ENCODE data around the gene CTNS. TPM values are rescaled to one million over a fixed set of nuclear protein-coding genes. Genes with fewer than 3 reads are reported as not detected.
A peak's percentile ranks its signal among the peaks of the same experiment; 100 is the strongest.

Gene CTNS
- total and polyA plus RNA-seq, 2 of the 13 experiments (the other 11 are each of a cell fraction or from before 2014, with no cell fraction given): 9.5 to 13.7 TPM

DNA sequence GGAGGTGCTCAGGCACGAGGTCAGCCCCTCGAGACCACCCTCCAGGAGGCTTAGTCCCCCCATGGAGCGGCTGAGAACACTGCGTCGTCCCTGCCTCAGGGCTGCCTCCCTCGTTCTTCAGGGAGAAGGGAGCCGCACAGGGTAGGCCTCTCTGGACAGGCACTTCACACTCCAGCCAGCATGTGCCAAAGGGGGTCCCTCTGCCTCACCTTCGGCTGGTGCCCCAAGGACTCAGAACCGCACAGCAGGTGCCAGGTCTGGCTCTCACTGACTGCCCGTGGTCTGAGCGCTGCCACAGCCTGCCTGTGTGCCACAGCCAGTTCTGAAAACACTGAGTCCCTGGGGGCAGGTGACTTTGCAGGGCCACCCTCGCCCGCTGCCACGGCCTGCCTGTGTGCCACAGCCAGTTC, 52.3 kb downstream of the CTNS start:
- H2AFZ ChIP-seq (ENCODE audit: low read length): no peak overlapping the region
- no peak overlapping the region for H3K4me3 ChIP-seq (replicated peaks in 1 of 3; ENCODE audit: insufficient read depth in 1 of 3, low read depth in 2 of 3, low read length in 3 of 3)
- no peak overlapping the region for H3K9ac ChIP-seq (ENCODE audit: insufficient read depth, low read depth, low read length)
- intact Hi-C loops (cut with micrococcal nuclease; ENCODE audit: unreplicated experiment): no loop called here
- ChIA-PET POLR2A (no interaction called here), CTCF (ENCODE audit: low intra/inter-chr PET ratio, low total read pairs) (no interaction called here)
- no peak for FAIRE-seq
- peak; percentile 14; the same call in 1 of the 3 replicates for ATAC-seq
- H3K9me3 ChIP-seq (ENCODE audit: low read length): no peaks in the 10 kb centered on the region
- in situ Hi-C loops (cut with HindIII; ENCODE audit: extremely low pct_ligation_motif_present, low pct_unique_long_range_greater_than_20kb): no loop called here
- H3K27ac ChIP-seq (ENCODE audit: extremely low read length, insufficient read depth, low read length): no peak overlapping the region
- H3K79me2 ChIP-seq (ENCODE audit: insufficient read depth, low read length): no peaks in the 10 kb centered on the region
- H3K4me1 ChIP-seq (ENCODE audit: insufficient read depth, low read length): no peaks in the 10 kb centered on the region
- H3K27me3 ChIP-seq (ENCODE audit: control insufficient read depth in 1 of 2, insufficient read depth in 2 of 2, low read length in 2 of 2): peaks cover 0 to 1% of the 10 kb centered on the region in 2 experiments; a peak in 2 of 5 replicates
- 100% methylated on average over 3 of the region's 14 CpGs for WGBS (ENCODE audit: low lambda C conversion rate)
- no peaks in the 10 kb centered on the region for H3K36me3 ChIP-seq (replicated peaks in 1 of 2; ENCODE audit: control insufficient read depth in 1 of 2, insufficient read depth in 2 of 2, low read length in 2 of 2)
- H4K20me1 ChIP-seq (ENCODE audit: insufficient read depth, low read length): no peaks in the 10 kb centered on the region
- no TSS peak for BruUV-seq (replicated peaks)
- no peak for DNase-seq (ENCODE audit: low spot score)
- no peak overlapping the region for H3K4me2 ChIP-seq (ENCODE audit: low read depth, low read length)
- TF ChIP-seq RARA (CRISPR knock-in tag; IDR thresholded peaks at IDR 0.05) (no peak), PHF5A (CRISPR knock-in tag; IDR thresholded peaks at IDR 0.05; ENCODE audit: low read depth, unreplicated experiment) (no peak), ZIK1 (CRISPR knock-in tag; IDR thresholded peaks at IDR 0.05; ENCODE audit: borderline replicate concordance, low read depth) (no peak), ZNF343 (CRISPR knock-in tag; IDR thresholded peaks at IDR 0.05) (no peak), MZF1 (CRISPR knock-in tag; IDR thresholded peaks at IDR 0.05; ENCODE audit: borderline replicate concordance) (no peak), ZBTB42 (CRISPR knock-in tag; IDR thresholded peaks at IDR 0.05) (no peak), SOX5 (CRISPR knock-in tag; IDR thresholded peaks at IDR 0.05; ENCODE audit: borderline replicate concordance) (no peak), ZFP90 (CRISPR knock-in tag; IDR thresholded peaks at IDR 0.05; ENCODE audit: borderline replicate concordance) (no peak), FOSL1 (CRISPR knock-in tag; IDR thresholded peaks at IDR 0.05; ENCODE audit: borderline replicate concordance) (no peak), ZFP82 (CRISPR knock-in tag; IDR thresholded peaks at IDR 0.05; ENCODE audit: borderline replicate concordance) (no peak), WIZ (CRISPR knock-in tag; IDR thresholded peaks at IDR 0.05) (no peak)
- TF ChIP-seq, protein P1, sequence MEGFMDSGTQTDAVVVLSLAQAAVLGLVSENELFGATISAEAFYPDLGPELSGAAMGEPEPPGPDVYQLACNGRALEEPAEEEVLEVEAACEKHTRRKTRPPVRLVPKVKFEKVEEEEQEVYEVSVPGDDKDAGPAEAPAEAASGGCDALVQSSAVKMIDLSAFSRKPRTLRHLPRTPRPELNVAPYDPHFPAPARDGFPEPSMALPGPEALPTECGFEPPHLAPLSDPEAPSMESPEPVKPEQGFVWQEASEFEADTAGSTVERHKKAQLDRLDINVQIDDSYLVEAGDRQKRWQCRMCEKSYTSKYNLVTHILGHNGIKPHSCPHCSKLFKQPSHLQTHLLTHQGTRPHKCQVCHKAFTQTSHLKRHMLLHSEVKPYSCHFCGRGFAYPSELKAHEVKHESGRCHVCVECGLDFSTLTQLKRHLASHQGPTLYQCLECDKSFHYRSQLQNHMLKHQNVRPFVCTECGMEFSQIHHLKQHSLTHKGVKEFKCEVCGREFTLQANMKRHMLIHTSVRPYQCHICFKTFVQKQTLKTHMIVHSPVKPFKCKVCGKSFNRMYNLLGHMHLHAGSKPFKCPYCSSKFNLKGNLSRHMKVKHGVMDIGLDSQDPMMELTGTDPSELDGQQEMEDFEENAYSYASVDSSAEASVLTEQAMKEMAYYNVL (CRISPR knock-in tag; IDR thresholded peaks at IDR 0.05; ENCODE audit: borderline replicate concordance): no peak
- TF ChIP-seq, protein P2, sequence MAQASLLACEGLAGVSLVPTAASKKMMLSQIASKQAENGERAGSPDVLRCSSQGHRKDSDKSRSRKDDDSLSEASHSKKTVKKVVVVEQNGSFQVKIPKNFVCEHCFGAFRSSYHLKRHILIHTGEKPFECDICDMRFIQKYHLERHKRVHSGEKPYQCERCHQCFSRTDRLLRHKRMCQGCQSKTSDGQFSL (CRISPR knock-in tag; IDR thresholded peaks at IDR 0.05): no peak
- TF ChIP-seq, protein P3, sequence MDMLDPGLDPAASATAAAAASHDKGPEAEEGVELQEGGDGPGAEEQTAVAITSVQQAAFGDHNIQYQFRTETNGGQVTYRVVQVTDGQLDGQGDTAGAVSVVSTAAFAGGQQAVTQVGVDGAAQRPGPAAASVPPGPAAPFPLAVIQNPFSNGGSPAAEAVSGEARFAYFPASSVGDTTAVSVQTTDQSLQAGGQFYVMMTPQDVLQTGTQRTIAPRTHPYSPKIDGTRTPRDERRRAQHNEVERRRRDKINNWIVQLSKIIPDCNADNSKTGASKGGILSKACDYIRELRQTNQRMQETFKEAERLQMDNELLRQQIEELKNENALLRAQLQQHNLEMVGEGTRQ (IDR thresholded peaks at IDR 0.05; ENCODE audit: low read depth, low read length): no peak
- TF ChIP-seq, protein P3 (CRISPR knock-in tag; IDR thresholded peaks at IDR 0.05; ENCODE audit: borderline replicate concordance): no peak
- TF ChIP-seq, protein P4, sequence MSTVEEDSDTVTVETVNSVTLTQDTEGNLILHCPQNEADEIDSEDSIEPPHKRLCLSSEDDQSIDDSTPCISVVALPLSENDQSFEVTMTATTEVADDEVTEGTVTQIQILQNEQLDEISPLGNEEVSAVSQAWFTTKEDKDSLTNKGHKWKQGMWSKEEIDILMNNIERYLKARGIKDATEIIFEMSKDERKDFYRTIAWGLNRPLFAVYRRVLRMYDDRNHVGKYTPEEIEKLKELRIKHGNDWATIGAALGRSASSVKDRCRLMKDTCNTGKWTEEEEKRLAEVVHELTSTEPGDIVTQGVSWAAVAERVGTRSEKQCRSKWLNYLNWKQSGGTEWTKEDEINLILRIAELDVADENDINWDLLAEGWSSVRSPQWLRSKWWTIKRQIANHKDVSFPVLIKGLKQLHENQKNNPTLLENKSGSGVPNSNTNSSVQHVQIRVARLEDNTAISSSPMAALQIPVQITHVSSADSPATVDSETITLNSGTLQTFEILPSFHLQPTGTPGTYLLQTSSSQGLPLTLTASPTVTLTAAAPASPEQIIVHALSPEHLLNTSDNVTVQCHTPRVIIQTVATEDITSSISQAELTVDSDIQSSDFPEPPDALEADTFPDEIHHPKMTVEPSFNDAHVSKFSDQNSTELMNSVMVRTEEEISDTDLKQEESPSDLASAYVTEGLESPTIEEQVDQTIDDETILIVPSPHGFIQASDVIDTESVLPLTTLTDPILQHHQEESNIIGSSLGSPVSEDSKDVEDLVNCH (CRISPR knock-in tag; IDR thresholded peaks at IDR 0.05): no peak
- TF ChIP-seq, protein P5, sequence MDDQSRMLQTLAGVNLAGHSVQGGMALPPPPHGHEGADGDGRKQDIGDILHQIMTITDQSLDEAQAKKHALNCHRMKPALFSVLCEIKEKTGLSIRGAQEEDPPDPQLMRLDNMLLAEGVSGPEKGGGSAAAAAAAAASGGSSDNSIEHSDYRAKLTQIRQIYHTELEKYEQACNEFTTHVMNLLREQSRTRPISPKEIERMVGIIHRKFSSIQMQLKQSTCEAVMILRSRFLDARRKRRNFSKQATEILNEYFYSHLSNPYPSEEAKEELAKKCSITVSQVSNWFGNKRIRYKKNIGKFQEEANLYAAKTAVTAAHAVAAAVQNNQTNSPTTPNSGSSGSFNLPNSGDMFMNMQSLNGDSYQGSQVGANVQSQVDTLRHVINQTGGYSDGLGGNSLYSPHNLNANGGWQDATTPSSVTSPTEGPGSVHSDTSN (CRISPR knock-in tag; IDR thresholded peaks at IDR 0.05; ENCODE audit: borderline replicate concordance): no peak

Measured in HepG2 (cell line).